DMS53 treated with DMSO at 0.1 percent for 48 hours (cell line): ENCODE results near the gene PYROXD2.

Source experiments
- DNase-seq: peaks from one replicate; lab custom pipeline; 2025; ENCODE audit not compliant: unreplicated experiment; lab: John Stamatoyannopoulos, UW

The PYROXD2 gene

GRCh38 chr10:98340261-98340939 lies 74.6 kb downstream of the PYROXD2 start:
- no peak for DNase-seq

DNA sequence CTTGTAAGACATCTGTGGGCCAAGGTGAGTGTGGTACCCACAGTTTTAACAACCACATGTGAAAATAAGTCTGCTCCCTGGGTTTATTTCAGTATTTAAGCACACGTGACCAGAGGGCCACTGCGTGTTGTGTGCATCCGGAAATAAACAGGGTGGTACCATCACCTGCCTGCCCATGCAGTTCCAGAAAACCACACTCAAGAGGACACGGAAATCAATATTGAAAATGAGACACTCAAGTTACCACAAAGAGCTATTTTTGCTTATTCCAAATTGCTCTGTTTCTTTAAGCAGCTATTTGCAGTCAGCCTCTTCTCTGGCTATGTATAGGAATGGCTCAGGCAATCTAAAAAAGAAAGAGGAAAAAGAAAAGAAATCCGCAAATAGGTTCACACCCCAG lies 75.2 kb downstream of the PYROXD2 start:
- peak; percentile 12 for DNase-seq

- DNase-seq, result no peak
Measured at GRCh38 chr10:98338896-98339295, 76.1 kb downstream of the PYROXD2 start.

- no peak for DNase-seq
Measured at GRCh38 chr10:98338318-98338717, 76.7 kb downstream of the PYROXD2 start.

- DNase-seq, result no peak
Measured at GRCh38 chr10:98337484-98337883, 77.5 kb downstream of the PYROXD2 start.
